ENCODE measurements around the gene EEF1AKMT4.

EEF1AKMT4 gene

DNA sequence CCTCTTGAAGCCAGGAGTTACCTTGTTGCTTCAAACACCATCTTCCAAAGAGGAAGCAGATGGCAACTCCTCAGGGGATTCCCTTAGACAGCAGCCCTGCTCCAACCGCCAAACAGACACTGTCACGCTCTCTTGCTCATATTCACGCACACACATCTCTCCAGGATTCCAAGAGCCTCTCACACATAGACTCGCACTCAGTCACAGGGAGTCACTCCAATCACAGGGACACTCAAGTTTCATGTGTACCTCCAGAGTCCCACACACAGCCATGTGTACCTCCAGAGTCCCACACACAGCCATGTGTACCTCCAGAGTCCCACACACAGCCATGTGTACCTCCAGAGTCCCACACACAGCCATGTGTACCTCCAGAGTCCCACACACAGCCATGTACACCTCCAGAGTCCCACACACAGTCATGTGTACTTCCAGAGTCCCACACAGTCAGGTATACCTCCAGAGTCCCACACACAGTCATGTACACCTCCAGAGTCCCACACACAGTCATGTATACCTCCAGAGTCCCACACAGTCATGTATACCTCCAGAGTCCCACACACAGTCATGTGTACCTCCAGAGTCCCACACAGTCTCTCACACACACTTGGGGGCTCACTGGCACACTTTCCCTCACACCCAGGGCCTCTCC is 14.0 kb upstream of the EEF1AKMT4 start:
- TF ChIP-seq, protein P1, sequence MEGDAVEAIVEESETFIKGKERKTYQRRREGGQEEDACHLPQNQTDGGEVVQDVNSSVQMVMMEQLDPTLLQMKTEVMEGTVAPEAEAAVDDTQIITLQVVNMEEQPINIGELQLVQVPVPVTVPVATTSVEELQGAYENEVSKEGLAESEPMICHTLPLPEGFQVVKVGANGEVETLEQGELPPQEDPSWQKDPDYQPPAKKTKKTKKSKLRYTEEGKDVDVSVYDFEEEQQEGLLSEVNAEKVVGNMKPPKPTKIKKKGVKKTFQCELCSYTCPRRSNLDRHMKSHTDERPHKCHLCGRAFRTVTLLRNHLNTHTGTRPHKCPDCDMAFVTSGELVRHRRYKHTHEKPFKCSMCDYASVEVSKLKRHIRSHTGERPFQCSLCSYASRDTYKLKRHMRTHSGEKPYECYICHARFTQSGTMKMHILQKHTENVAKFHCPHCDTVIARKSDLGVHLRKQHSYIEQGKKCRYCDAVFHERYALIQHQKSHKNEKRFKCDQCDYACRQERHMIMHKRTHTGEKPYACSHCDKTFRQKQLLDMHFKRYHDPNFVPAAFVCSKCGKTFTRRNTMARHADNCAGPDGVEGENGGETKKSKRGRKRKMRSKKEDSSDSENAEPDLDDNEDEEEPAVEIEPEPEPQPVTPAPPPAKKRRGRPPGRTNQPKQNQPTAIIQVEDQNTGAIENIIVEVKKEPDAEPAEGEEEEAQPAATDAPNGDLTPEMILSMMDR (IDR thresholded peaks at IDR 0.05; ENCODE audit: low read depth, low read length, missing control alignments): no peak
- DNase-seq (ENCODE audit: extremely low read depth, low read depth): no peak
- H3K4me3 ChIP-seq (replicated peaks; ENCODE audit: low read depth, low read length): no peak overlapping the region

DNA sequence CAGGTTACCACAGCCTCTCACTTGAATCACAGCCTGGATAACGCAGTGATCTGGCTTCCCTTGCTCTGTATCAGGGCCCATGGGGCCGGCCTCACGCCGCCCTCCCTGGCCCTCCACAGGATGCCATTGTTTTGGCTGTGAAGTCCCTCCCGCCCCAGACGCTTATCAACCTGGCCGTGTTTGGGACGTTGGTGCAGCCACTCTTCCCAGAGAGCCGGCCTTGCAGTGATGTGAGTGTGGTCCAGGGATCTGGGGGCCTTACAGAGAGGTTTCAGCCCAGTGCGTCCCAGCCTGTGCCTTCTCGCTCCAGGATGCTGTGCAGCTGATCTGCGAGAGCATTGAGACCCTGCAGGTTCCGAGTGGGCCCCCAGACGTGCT is 13.4 kb upstream of the EEF1AKMT4 start:
- H3K4me3 ChIP-seq (replicated peaks; ENCODE audit: low read depth, low read length): no peak overlapping the region
- TF ChIP-seq, protein P1 (IDR thresholded peaks at IDR 0.05; ENCODE audit: low read depth, low read length, missing control alignments): no peak
- DNase-seq (ENCODE audit: extremely low read depth, low read depth): no peak

- TF ChIP-seq, protein P1 (IDR thresholded peaks at IDR 0.05; ENCODE audit: low read depth, low read length, missing control alignments): no peak
- no peak for DNase-seq (ENCODE audit: extremely low read depth, low read depth)
- H3K4me3 ChIP-seq (replicated peaks; ENCODE audit: low read depth, low read length): no peak overlapping the region
These were observed 12.8 kb upstream of the EEF1AKMT4 start for GRCh38 chr3:184236636-184237035.

DNA sequence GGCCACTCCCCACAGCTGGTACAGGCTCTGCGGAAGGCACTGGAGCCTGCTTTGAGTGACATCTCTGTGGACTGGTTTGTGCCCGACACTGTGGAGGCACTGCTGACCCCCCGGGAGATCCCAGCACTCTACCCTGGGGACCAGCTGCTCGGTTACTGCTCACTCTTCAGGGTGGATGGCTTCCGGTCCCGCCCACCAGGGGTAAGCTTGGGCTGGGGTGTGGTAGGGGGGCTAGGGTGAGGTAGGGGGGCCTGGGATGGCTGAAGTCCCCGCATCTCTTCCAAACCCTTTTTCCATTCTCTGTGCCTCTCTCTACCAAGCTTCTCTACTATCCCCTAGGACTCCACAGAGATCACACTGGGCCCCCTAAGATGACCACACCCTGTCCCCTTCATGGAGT is 12.3 kb upstream of the EEF1AKMT4 start:
- DNase-seq (ENCODE audit: extremely low read depth, low read depth): no peak
- TF ChIP-seq, protein P1 (IDR thresholded peaks at IDR 0.05; ENCODE audit: low read depth, low read length, missing control alignments): no peak
- H3K4me3 ChIP-seq (replicated peaks; ENCODE audit: low read depth, low read length): no peak overlapping the region

DNA sequence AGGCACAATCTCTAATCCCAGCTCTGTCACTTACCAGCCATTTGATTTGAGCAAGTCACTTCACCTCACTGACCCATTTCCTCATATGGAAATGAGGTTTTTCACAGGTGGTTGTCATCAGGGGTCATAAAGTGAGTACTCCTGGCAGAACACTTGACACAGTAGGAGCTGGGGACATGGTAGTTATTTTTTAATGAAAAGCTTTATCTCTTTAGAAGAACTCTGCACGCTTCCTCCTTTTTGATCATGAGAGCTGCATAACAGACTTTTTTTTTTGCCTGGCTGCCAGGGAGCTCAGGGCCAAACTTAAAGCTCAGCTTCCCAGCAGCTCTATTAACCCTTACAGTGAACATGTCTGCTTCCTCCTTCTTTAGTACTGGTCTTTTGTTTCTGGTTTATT is 11.7 kb upstream of the EEF1AKMT4 start:
- TF ChIP-seq, protein P1 (IDR thresholded peaks at IDR 0.05; ENCODE audit: low read depth, low read length, missing control alignments): no peak
- H3K4me3 ChIP-seq (replicated peaks; ENCODE audit: low read depth, low read length): no peak overlapping the region
- no peak for DNase-seq (ENCODE audit: extremely low read depth, low read depth)

DNA sequence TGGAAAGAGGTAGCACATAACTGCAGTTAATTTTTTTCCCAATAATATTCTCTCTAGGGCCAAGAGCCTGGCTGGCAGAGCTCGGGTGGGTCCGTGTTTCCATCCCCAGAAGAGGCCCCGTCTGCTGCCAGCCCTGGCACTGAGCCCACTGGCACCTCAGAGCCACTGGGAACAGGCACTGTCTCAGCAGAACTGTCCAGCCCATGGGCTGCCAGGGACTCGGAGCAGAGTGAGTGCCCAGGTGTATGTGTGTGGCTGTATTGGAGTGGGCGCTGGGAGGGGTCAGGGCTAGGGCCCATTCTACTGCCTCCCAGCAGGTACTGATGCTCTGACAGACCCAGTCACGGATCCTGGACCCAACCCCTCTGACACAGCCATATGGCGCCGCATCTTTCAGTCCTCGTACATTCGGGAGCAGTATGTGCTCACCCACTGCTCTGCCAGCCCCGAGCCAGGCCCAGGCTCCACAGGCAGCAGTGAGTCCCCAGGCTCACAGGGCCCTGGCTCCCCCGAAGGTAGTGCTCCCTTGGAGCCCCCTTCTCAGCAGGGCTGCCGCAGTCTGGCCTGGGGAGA is 11.1 kb upstream of the EEF1AKMT4 start:
- no peak for DNase-seq (ENCODE audit: extremely low read depth, low read depth)

More for the DNA sequence above, 11.1 kb upstream of the EEF1AKMT4 start:
- no peak overlapping the region for H3K4me3 ChIP-seq (replicated peaks; ENCODE audit: low read depth, low read length)
- TF ChIP-seq, protein P1 (IDR thresholded peaks at IDR 0.05; ENCODE audit: low read depth, low read length, missing control alignments): no peak

Measured in HFF-Myc (cell line).